GM18520 (cell line): Measurements from ENCODE around the gene CXCL16.
A peak's percentile ranks its signal among the peaks of the same experiment; 100 is the strongest.
"Not testable (repeated sequence)": the region's sequence is repeated elsewhere in the genome, so short reads cannot be mapped to it uniquely, and the experiment has no call there.

Source experiments
- ATAC-seq: cut with Tn5 transposase; IDR thresholded peaks from one replicate; pipeline ENCODE4 v1.9.1; 2021; ENCODE audit not compliant: unreplicated experiment

The CXCL16 gene

DNA sequence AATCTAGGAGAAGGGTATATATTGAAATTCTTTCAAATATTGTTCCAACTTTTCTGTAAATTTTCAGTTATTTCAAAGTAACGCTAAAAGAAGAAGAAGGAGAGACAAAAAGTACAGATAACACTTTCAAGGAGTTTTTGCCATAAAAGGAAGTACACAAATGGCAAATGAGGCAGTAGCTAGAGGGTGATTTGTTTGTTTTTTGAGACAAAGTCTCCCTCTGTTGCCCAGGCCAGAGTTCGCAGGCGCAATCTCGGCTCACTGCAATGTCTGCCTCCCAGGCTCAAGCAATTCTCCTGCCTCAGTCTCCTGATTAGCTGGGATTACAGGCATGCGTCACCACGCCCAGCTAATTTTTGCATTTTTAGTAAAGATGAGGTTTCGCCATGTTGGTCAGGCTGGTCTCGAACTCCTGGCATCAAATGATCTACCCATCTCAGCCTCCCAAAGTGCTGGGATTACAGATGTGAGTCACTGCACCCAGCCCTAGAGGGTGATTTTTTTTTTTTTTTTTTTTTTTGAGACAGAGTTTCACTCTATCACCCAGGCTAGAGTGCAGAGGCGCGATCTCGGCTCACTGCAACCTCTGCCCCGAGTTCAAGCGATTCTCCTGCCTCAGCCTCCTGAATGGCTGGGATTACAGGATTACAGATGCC, 40.2 kb downstream of the CXCL16 start:
- not testable (repeated sequence) for ATAC-seq

DNA sequence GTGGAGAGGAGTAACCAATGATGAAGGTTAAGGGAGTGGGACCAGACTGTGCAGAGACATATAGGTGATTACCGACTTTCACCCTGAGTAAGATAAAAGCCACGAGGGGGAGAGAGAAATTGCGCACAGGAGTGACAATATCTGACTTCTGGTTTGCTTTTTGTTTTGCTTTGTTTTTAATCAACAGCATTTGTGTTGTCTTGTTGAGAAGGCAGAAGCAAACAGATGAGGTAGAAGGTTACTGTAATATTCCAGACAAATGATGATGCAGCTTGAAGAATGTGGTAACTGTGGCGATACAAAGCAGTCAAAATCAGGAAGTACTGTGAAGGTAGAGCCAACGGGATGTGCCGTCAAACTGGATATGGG, 43.3 kb downstream of the CXCL16 start:
- ATAC-seq = peak; percentile 71

DNA sequence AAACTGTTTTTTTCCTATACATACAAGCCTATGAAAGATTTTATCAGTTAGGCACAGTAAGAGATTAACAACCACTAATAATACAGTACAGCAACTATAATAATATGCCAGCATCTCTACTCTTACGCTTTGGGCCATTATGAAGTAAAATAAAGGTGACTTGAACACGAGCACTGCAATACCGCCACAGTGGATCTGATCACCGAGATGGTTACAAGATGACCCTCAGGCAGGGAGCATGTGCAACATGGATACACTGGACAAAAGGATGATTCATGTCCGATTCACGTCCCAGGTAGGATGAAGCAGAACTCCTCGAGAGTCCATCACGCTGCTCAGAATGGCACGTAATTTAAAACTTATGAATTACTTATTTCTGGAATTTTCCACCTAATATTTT, 46.3 kb downstream of the CXCL16 start:
- ATAC-seq = no peak

DNA sequence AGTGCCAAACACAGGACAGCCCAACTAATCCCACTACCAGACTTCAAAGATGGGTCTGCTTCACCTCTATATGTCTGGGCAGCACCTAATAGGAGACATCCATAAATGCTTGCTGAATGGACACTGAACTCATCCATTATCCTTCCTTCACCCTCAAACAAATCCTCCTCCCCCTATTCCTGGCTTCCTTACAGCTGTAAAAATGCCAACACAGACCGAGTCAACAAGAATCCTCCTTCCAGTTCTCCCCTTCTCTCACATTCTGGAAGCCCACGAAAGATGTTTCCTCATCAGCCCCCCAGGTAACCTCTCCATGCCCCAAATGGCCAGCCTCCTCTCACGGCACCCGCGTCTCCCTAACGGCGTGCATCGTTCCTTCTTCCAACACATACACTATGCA, 48.0 kb downstream of the CXCL16 start:
- no peak for ATAC-seq

DNA sequence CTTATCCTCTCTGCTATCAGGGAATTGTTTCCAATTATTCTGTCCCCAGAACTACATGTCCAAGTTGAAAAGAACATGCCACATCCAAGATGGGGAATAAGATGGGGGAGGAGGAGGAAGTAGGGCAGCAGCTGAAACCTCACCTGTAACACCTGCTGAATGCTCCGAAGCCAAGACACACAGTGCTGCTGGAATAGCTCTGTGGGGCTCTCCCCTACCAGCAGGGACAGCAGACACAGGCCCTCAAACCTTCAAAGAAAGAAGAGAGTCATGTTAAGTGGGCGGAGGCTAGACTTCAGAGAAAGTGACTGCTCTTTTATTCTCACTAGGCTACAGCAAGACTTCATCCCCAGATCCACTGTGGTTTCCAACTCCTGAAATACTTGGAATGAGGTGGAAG, 49.0 kb downstream of the CXCL16 start:
- no peak for ATAC-seq

DNA sequence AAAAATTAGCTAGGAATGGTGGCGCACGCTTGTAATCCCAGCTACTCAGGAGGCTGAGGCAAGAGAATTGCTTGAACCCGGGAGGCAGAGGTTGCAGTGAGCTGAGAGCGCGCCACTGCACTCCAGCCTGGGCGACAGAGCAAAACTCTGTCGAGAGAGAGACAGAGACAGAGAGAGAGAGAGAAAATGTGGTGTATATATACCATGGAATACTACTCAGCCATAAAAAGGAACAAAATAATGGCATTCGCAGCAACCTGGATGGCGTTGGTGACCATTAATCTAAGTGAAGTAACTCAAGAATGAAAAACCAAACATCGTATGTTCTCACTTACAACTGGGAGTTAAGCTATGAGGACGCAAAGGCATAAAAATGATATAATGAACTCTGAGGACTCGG, 49.9 kb downstream of the CXCL16 start:
- ATAC-seq = not testable (repeated sequence)

DNA sequence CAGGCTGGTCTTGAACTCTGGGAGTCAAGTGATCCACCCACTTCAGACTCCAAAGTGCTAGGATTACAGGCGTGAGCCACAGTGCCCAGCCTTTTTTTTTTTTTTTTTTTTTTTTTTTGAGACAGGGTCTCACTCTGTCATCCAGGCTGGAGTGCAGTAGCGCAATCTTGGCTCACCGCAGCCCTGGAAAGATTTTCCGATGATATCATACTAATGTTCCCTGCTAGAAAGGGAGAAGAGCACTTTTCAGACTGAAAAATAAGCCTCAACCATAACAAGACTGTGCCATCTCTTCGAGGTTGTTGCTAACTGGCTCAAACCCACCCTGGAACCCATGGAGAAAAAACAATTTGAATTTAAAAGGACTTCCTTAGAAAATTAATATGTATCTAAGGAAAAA, 56.0 kb downstream of the CXCL16 start:
- ATAC-seq = not testable (repeated sequence)
